Ammon's horn (tissue), 1 donor: ENCODE results near the gene MNX1.

Source experiments
- DNase-seq: peaks from one replicate; pipeline ENCODE4 v3.0.0-alpha.2; 2016; ENCODE audit warnings: low spot score

MNX1 gene

GRCh38 chr7:157010588-157011332 lies at the start of gene MNX1:
MNX1 (minus strand) TSS chr7:157010663; CDS start chr7:157010350, 313 bp downstream.
- no peak for DNase-seq

DNA sequence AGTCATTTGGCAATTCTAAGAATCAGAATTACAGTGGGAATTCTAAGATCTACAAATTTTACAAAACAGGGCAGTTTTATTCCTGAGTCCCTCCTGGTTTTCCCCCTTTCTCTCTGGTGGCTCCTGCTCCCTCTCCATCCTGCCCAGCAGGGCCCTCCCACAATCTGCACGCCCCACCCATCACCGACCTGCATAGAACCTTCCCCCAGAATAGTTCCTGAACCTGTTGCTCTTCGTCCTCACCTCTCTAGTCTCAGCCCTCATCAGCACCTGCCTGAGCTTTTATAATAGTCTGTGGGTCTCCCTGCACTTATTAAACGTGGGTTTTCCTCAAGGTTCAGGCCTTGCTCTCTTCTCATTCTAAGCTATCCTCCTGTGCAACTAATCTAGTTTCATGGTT lies 49.1 kb upstream of the MNX1 start:
- no peak for DNase-seq

- no peak for DNase-seq
These were observed 48.2 kb upstream of the MNX1 start for GRCh38 chr7:157058701-157059100.

- no peak for DNase-seq
These were observed 47.6 kb upstream of the MNX1 start for GRCh38 chr7:157058068-157058467.

GRCh38 chr7:157056957-157057902 lies 46.8 kb upstream of the MNX1 start:
- DNase-seq: no peak

- DNase-seq: no peak
These were observed 45.8 kb upstream of the MNX1 start for GRCh38 chr7:157056246-157056645.

DNA sequence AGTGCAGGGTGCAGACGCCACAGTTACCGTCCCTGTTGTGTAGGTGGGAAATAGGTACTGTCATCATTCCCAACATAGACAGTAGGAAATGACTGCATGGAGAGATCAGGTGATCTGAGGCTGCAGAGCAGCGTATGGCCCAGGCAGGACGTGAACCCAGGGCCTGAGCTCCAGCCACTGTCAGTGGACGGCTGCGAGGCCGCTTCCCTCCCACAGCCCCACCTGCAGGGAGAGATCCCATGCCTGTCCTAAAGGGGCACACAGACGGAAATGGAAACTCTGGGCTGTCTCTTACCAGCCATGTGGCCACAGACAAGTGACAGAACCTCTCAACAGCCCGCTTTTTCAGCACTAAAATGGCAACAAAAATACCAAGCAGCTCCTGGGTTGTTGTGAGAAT lies 44.5 kb upstream of the MNX1 start:
- DNase-seq: no peak

- DNase-seq: no peak
These were observed 42.7 kb upstream of the MNX1 start for GRCh38 chr7:157053118-157053517.

DNA sequence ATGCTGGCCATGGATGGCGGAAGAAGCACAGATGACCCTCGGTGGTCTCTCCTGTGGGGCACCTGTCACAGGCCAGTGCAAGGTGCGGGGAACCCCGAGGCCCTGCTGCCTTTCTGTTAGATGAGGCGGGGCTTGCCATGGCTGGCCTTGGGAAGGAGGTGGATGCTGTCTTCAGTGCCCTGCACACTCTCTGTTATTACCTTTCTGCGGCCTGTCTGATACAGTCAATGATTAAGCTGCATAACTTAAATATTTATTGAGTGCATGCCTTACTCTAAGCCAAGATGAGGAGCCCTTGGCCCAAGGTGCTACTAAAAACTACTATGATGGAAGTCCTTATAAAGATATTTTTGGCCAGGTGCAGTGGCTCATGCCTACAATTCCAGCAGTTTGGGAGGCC lies 36.7 kb upstream of the MNX1 start:
- no peak for DNase-seq

GRCh38 chr7:157046681-157047080 lies 36.2 kb upstream of the MNX1 start:
- no peak for DNase-seq

DNA sequence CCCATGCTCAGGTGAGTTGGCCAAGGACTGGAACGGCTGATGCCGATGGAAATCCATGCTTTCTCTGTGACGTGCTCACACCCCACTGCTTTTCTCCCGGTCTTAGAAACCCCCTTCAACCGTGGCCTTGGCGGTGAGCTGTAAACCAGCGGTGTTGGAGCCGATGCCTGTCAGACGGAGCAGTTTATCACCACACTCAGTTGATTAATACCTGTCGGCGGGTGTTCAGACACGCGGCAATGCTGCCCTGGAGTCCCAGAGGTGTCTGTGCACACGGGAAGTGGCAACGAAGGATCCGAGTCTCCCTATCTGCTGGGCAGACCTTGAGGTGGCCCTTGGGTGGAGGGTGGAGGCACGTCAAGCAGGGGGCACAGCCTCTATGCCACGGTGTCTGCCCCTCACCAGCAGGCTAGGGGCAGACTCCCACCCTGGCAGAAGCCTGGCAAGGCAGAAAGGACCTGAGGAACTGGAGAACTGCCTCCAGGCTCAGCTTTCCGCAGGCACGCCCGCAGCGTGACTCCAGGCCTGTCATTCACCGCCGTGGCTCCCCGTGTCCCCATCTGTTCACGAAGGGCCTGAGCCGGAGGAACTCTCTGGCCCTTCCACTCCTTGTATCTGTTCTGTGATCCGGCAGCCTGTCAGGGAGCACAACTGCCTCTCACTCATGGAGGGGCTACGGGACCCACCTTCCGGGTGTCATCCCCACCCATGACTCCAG lies 34.6 kb upstream of the MNX1 start:
- DNase-seq: no peak

GRCh38 chr7:157044147-157044687 lies 33.8 kb upstream of the MNX1 start:
- DNase-seq: no peak

DNA sequence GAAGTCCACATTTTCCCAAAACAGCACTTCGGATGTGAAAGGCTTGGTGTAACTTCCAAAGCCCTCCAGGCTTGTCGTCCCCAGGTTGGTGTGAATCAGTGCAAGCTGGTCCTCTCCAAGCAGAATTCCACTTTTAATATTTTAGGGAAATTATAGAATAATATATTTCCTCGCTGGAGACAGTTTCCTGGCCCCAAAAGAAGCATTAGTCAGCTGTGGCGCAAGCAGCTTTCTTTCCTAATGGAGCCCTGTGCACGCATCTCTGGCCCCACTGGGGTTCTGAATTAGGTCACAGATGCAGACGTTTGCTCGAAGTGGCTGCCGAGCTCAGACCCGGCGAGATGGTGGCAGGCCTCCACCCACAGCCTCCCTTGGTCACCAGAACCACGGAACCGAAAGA lies 33.3 kb upstream of the MNX1 start:
- no peak for DNase-seq

- DNase-seq: no peak
These were observed 31.2 kb upstream of the MNX1 start for GRCh38 chr7:157041514-157042277.

GRCh38 chr7:157041004-157041403 lies 30.5 kb upstream of the MNX1 start:
- DNase-seq: no peak

DNA sequence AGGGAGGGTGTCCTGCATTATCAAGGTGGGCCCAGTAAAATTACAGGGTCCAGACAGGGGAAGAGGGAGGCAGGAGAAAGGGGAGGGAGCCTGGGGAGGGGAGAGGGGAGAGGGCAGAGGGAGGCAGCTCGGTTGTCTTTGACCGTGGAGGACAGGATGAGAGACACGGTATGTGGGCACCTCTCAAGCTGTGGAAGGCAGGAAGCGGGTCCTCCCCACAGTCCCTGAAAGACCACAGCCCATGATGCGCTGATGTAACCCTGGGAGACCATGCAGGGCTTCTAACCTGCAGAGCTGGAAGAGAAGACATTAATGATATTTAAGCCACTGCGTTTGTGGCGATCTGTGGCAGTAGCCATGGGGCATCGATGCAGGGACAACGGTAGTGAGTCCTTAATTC lies 27.2 kb upstream of the MNX1 start:
- DNase-seq: no peak

- DNase-seq: no peak
These were observed 26.6 kb upstream of the MNX1 start for GRCh38 chr7:157037028-157037427.

DNA sequence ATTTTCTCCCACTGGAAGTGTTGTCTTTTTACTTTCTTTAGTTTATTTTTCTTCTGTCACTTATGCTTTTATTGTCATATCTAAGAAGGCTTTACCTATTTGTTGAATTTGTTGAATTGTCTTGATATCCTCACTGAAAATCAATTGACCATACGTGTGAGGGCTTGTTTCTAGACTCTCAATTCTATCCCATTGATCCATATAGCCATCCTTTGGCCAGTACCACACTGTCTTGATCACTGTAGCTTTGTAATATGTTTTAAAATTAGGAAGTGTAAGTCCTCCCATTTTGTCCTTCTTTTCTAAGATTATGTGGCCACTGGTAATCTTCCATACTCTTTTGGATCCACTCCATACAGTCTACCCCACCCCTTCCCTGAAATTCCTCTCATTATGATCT lies 25.5 kb upstream of the MNX1 start:
- DNase-seq: no peak

DNA sequence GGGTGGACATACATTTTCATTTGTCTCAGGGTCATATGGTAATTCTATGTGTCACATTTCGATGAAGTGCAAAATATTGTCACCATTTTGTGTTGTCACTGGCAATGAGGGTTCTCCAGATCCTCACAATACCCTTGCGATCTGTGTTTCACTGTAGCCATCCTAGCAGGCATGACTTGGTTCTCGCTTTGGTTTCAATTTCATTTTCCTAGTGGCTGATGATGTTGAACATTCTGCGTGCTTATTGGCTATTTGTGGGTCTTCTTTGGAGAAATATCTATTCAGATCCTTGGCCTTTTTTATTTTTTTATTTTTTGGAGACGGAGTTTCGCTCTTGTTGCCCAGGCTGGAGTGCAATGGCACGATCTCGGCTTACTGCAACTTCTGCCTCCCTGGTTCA lies 24.8 kb upstream of the MNX1 start:
- DNase-seq: no peak

- no peak for DNase-seq
These were observed 23.3 kb upstream of the MNX1 start for GRCh38 chr7:157033483-157034473.
